Endothelial cell (in vitro differentiated cells): ENCODE data around the gene STAT4. TPM values are rescaled to one million over a fixed set of nuclear protein-coding genes. Genes with fewer than 3 reads are reported as not detected.

Experiments
- DNase-seq: peaks from one replicate; pipeline ENCODE4 v3.0.0; 2021; ENCODE audit warnings: low spot score
- H3K27ac Mint-ChIP-seq: one replicate; pipeline ENCODE4 v1.8.0; 2021; ENCODE audit warnings: mixed read lengths, inconsistent platforms; ENCODE audit not compliant: unreplicated experiment
- H3K27me3 Mint-ChIP-seq: one replicate; pipeline ENCODE4 v1.8.0; 2021; ENCODE audit warnings: mild to moderate bottlenecking, moderate library complexity, mixed read lengths, inconsistent platforms; ENCODE audit not compliant: unreplicated experiment
- H3K36me3 Mint-ChIP-seq: one replicate; pipeline ENCODE4 v1.8.0; 2021; ENCODE audit warnings: mild to moderate bottlenecking, low read depth, mixed read lengths, inconsistent platforms; ENCODE audit not compliant: unreplicated experiment
- H3K4me1 Mint-ChIP-seq: one replicate; pipeline ENCODE4 v1.8.0; 2021; ENCODE audit warnings: mild to moderate bottlenecking, mixed read lengths, inconsistent platforms; ENCODE audit not compliant: unreplicated experiment
- H3K4me3 Mint-ChIP-seq: one replicate; pipeline ENCODE4 v1.8.0; 2021; ENCODE audit warnings: mild to moderate bottlenecking, mixed read lengths, inconsistent platforms; ENCODE audit not compliant: unreplicated experiment
- H3K9me3 Mint-ChIP-seq: one replicate; pipeline ENCODE4 v1.8.0; 2021; ENCODE audit warnings: mixed read lengths, inconsistent platforms; ENCODE audit not compliant: unreplicated experiment
- total RNA-seq: library from RNA; stranded (reverse); fragmentation: NEBNext Ultra II Directional; extraction: Animal tissue kit (Norgen Biotek cat#: 25700); gene quantifications from one replicate; pipeline ENCODE4 v1.2.1, GENCODE V29; 2021; ENCODE audit not compliant: unreplicated experiment
- TF ChIP-seq, protein P1 (sequence below): fragments of 200-600 bp; sonication (generic); IDR thresholded peaks from one replicate; pipeline ENCODE4 v1.5.0; 2021; ENCODE audit warnings: antibody characterized with exemption; ENCODE audit not compliant: unreplicated experiment

Gene STAT4
- total RNA-seq, 1 donor from 2014 or later, result 1.1 TPM

- Mint-ChIP-seq H3K9me3 (no peaks in the 10 kb centered on the region), H3K4me1 (no peaks in the 10 kb centered on the region), H3K27me3 (no peaks in the 10 kb centered on the region), H3K27ac (no peak overlapping the region), H3K4me3 (no peak overlapping the region), H3K36me3 (no peaks in the 10 kb centered on the region)
- TF ChIP-seq, protein P1, sequence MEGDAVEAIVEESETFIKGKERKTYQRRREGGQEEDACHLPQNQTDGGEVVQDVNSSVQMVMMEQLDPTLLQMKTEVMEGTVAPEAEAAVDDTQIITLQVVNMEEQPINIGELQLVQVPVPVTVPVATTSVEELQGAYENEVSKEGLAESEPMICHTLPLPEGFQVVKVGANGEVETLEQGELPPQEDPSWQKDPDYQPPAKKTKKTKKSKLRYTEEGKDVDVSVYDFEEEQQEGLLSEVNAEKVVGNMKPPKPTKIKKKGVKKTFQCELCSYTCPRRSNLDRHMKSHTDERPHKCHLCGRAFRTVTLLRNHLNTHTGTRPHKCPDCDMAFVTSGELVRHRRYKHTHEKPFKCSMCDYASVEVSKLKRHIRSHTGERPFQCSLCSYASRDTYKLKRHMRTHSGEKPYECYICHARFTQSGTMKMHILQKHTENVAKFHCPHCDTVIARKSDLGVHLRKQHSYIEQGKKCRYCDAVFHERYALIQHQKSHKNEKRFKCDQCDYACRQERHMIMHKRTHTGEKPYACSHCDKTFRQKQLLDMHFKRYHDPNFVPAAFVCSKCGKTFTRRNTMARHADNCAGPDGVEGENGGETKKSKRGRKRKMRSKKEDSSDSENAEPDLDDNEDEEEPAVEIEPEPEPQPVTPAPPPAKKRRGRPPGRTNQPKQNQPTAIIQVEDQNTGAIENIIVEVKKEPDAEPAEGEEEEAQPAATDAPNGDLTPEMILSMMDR, result no peak
- DNase-seq, result no peak
Observed at GRCh38 chr2:191105082-191105481, 45.7 kb downstream of the STAT4 start.

GRCh38 chr2:191103774-191104173 is 47.0 kb downstream of the STAT4 start:
- no peaks in the 10 kb centered on the region for H3K36me3 Mint-ChIP-seq
- H3K9me3 Mint-ChIP-seq, result no peaks in the 10 kb centered on the region
- no peak overlapping the region for H3K4me3 Mint-ChIP-seq
- TF ChIP-seq, protein P1, result no peak
- no peak for DNase-seq
- no peaks in the 10 kb centered on the region for H3K4me1 Mint-ChIP-seq
- H3K27ac Mint-ChIP-seq, result no peak overlapping the region
- H3K27me3 Mint-ChIP-seq, result no peaks in the 10 kb centered on the region

- no peak for DNase-seq
- Mint-ChIP-seq H3K4me3 (no peak overlapping the region), H3K36me3 (no peaks in the 10 kb centered on the region), H3K27me3 (peaks cover 2% of the 10 kb centered on the region), H3K4me1 (no peaks in the 10 kb centered on the region), H3K27ac (no peak overlapping the region), H3K9me3 (no peaks in the 10 kb centered on the region)
- TF ChIP-seq, protein P1, result no peak
Observed at GRCh38 chr2:191100216-191100615, 50.6 kb downstream of the STAT4 start.

DNA sequence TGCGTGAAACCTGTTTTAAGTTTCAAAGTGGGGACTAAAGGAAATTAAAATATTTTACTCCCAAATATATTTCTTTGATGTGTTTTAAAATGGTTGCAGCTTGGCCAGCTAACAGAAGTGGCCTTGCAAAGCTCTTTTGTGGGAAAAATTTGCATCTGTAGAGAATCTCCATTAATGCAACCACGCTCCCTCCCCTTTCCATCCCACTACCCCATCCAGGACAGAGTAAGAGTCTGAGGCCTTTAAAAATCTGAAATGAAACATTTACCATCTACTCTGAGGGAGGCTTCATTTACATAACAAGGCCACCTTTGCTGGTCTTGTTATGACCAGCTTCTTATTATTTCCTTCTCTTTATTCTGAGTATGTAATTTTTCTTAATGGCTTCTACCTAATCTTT is 63.5 kb downstream of the STAT4 start:
- Mint-ChIP-seq H3K4me3 (no peak overlapping the region), H3K27me3 (no peaks in the 10 kb centered on the region), H3K27ac (no peak overlapping the region), H3K36me3 (no peaks in the 10 kb centered on the region), H3K9me3 (no peaks in the 10 kb centered on the region), H3K4me1 (no peaks in the 10 kb centered on the region)
- no peak for DNase-seq
- TF ChIP-seq, protein P1, result no peak

DNA sequence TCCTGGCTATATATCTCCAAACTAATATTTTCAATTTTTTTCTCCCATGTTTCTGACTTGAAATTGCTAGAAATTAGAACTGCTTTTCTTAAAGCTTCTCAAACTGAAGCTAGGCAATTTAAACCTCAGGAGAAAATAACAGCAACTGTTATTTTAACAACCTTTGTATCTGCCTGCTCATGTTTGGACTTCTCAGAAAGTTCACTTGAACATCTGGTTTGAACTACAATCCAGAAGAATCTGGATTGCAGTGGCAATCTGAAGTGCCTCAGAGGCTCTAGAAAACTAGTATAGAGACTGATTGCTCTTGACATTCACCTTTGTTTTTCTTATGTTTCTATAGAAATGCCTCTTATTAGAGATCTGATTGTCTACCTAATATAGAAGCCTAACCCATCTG is 64.1 kb downstream of the STAT4 start:
- H3K4me1 Mint-ChIP-seq, result no peaks in the 10 kb centered on the region
- H3K27ac Mint-ChIP-seq, result no peak overlapping the region
- no peak for DNase-seq
- no peaks in the 10 kb centered on the region for H3K36me3 Mint-ChIP-seq
- no peaks in the 10 kb centered on the region for H3K9me3 Mint-ChIP-seq
- no peaks in the 10 kb centered on the region for H3K27me3 Mint-ChIP-seq
- TF ChIP-seq, protein P1, result no peak
- H3K4me3 Mint-ChIP-seq, result no peak overlapping the region
